ENCODE results near the gene LRP6.

- TF ChIP-seq ZBTB33 (IDR thresholded peaks at IDR 0.05) = no peak
- no peak for TF ChIP-seq GABPA (IDR thresholded peaks at IDR 0.05 in 1 of 2, conservative IDR thresholded peaks at IDR 0.05 in 1 of 2)
- no peak for TF ChIP-seq CTCF (IDR thresholded peaks at IDR 0.05; ENCODE audit: low read depth, low read length, missing input control)
- no peak for TF ChIP-seq SP1 (IDR thresholded peaks at IDR 0.05)
- TF ChIP-seq FOXA1 (IDR thresholded peaks at IDR 0.05) = no peak
- TF ChIP-seq TAF1 (conservative IDR thresholded peaks at IDR 0.05) = no peak
These were observed 49.0 kb upstream of the LRP6 start for GRCh38 chr12:12315838-12316237.
